SHP77 (cell line): ENCODE results near the gene CFAP54.
"Not testable (repeated sequence)": the region's sequence is repeated elsewhere in the genome, so short reads cannot be mapped to it uniquely, and the experiment has no call there.

Experiments used
- DNase-seq, 2 experiments: peaks; one replicate each; lab custom pipeline; 2025; lab: John Stamatoyannopoulos, UW

The CFAP54 gene, protein sequence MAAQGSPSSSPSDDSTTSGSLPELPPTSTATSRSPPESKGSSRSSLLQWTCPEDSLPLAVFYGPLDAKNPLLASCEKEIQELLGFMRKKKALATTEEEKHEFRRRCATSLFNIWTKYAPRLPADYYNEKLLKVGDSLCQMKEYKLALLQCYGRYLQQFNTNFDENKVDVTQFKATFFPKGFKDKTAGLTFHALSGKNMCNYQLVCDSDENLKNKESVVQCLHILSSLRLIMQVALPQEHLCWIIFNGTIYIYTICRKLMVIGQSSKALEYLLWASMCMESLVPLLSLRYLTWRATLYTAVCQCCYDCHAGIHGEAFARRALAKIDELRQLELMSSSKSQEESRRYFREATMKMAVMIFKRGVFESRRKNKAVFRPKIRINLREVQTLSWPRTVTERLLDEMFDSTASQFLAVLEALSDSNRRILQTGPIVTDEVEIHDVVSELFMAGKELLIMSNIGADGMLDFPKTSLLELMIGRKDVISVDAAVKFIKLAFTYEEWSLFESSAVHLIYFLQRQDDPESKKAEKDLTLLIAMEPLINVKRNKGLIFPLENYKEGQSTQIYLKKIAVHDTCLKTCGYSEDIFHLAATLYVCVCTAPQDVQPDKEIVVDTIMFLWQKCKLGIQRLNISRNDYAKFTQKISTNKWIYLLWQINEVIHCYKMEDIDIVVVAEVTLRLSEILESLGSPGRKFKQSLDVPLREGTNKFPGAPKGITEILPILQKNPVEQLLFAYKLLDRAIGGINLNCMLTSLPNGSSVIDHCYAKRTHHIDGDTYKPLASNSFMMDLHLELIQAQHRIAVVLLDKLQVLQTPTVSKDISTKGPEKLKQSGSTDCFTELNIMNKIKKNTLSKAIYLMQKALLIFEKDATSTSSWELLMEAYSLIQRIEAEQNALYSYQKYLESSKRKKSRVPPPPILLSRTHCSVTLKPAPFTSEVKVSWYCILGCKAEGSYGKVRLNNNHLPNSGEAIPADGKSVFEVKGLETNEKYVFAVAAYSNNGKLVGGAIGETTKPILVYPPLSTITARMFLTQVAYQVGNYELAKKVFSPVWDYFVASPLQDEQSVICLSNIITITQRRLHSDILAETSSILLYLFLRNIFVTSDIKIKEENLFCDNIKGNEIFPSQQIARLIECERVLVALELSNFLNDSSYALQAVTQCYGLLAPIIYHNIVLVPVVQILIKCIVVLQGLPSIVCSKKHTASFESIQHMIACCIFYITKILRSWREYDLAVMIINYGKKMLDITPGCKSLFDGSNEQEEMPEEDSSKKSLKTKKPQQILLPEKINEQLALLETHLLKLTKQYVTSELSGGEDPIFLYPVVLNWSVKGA (N-terminal part only)

GRCh38 chr12:96489392-96490056, at the start of gene CFAP54:
CFAP54 (plus strand) TSS chr12:96489577; CDS start chr12:96489610, 33 bp downstream.
- peak; percentile 83 to 95 for DNase-seq

GRCh38 chr12:96441816-96442215, 47.6 kb upstream of the CFAP54 start:
- no peak for DNase-seq

GRCh38 chr12:96442906-96443305, 46.5 kb upstream of the CFAP54 start:
- DNase-seq = no peak

DNA sequence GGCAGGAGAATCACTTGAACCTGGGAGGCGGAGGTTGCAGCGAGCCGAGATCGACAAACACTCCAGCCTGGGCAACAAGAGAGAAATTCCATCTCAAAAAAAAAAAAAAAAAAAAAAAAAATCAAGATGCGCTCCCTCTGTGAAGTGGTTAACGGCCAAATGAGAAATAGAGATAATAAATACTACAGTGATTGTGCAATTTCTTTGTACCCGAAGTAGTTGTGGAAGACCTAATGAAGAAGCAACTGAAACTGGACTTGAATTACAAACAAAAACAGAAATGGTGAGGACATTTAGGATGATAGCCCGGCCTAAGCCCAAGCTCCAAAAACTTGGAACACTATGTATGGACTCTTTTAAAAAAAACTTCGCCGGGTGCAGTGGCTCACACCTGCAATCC, 45.0 kb upstream of the CFAP54 start:
- DNase-seq = no peak

- DNase-seq = no peak
Measured at GRCh38 chr12:96445691-96446583, 43.4 kb upstream of the CFAP54 start.

DNA sequence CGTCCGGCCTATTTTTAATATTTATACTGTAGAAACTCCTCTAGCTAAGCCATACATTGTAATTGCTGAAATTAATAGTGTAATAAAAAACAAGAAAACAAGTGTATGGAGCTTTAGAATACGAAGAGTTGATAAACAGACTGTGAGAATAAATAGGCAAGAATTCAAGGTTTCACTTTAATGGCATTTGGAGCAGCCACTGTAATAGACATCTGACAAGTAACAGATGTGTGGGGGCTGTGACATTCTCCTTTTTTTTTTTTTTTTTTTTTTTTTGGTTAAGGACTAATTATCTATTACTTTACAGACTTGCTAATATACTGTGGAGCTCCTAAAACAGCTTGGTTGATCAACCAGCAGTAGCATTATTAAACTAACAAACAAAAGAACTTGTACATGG, 42.1 kb upstream of the CFAP54 start:
- no peak for DNase-seq

DNA sequence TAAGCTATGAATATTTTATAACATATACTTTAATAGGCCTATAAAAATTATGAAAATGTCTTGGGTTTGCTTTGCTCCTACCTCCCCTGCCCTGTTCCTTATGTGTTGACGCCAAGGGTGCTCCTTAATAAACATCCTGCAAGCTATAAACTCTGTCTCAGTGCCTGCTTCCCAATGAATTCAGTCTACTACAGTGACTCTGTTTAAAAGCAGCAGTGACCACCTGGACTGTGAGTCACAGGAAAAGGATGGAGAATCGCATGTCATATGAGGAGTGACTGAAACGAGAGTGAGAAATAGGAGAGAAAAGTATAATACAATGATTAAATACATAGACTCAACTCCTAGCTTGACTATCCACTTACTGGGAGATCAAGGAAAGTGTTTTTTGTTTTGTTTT, 41.1 kb upstream of the CFAP54 start:
- no peak for DNase-seq

DNA sequence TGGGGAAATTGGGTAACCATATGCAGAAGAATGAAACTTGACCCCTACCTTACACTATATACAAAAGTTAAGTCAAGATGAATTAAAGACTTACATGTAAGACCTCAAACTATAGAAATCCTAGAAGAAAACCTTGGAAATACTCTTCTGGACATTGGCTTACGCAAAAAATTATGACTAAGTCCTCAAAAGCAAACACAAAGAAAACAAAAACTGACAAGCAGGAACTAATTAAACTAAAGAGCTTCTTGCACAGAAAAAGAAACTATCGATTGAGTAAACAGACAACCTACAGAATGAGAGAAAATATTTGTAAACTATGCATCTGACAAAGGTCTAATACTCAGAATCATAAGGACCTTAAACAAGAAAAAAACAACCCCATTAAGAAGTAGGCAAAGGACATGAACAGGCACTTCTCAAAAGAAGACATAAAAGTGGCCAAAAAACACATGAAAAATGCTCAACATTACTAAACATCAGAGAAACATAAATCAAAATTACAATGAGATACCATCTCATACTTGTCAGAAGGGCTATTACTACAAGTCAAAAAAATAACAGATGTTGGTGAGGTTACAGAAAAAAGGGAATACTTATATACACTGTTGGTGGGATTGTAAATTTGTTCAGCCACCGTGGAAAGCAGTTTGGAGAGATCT, 37.0 kb upstream of the CFAP54 start:
- DNase-seq = no peak

GRCh38 chr12:96454396-96454795, 35.0 kb upstream of the CFAP54 start:
- DNase-seq = no peak

- no peak for DNase-seq
Measured at GRCh38 chr12:96456265-96456974, 33.0 kb upstream of the CFAP54 start.

- no peak for DNase-seq
Measured at GRCh38 chr12:96457191-96457930, 32.0 kb upstream of the CFAP54 start.

DNA sequence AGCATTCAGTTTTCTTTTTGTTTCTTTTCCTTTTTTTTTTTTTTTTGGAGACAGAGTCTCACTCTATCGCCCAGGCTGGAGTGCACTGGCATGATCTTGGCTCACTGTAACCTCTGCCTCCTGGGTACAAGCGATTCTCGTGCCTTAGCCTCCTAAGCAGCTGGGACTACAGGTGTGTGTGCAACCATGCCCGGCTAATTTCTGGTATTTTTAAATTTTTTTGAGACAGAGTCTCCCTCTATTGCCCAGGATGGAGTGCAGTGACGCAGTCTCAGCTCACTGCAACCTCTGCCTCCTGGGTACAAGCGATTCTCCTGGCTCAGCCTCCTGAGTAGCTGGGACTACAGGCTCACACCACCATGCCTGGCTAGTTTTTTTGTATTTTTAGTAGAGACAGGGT, 30.1 kb upstream of the CFAP54 start:
- DNase-seq = not testable (repeated sequence)

- no peak for DNase-seq
Measured at GRCh38 chr12:96462571-96463280, 26.7 kb upstream of the CFAP54 start.

- DNase-seq = no peak
Measured at GRCh38 chr12:96465896-96466295, 23.5 kb upstream of the CFAP54 start.

- no peak for DNase-seq
Measured at GRCh38 chr12:96466939-96467751, 22.2 kb upstream of the CFAP54 start.

GRCh38 chr12:96471368-96472050, 17.9 kb upstream of the CFAP54 start:
- DNase-seq = no peak
